Peyer's patch (tissue), 4 donors: ENCODE data around the gene WNT3A. TPM values are rescaled to one million over a fixed set of nuclear protein-coding genes. Genes with fewer than 3 reads are reported as not detected.
A peak's percentile ranks its signal among the peaks of the same experiment; 100 is the strongest.

Source experiments
- DNase-seq, 3 donors: peaks; one replicate each; pipeline ENCODE4 v3.0.0-alpha.2; 2017 to 2019
- H3K27ac ChIP-seq, 4 donors: fragments of 200-600 bp; sonication (generic); one replicate each; pipeline ENCODE4 v1.5.1; 2016 to 2019
- H3K27me3 ChIP-seq, 2 donors: fragments of 200-600 bp; sonication (generic); one replicate each; pipeline ENCODE4 v1.5.1; 2019
- H3K36me3 ChIP-seq, 3 donors: fragments of 200-600 bp; sonication (generic); one replicate each; pipeline ENCODE4 v1.5.1; 2016 to 2019
- H3K4me1 ChIP-seq, 4 donors: fragments of 200-600 bp; sonication (generic); one replicate each; pipeline ENCODE4 v1.5.1; 2016 to 2019
- H3K4me3 ChIP-seq, 4 donors: fragments of 200-600 bp; sonication (generic); 1 replicate in 3 of 4; 2 replicates in 1 of 4; pipeline ENCODE4 v1.5.1; 2016 to 2019; ENCODE audit warnings: mild to moderate bottlenecking in 1 of 4
- H3K9me3 ChIP-seq, 4 donors: fragments of 200-600 bp; sonication (generic); one replicate each; pipeline ENCODE4 v1.5.1; 2016 to 2019; ENCODE audit warnings: mild to moderate bottlenecking in 1 of 4
- CTCF ChIP-seq, 6 experiments: fragments of 450-650 bp in 4 of 6; fragments of 200-600 bp in 2 of 6; sonication (generic) in 1 of 6; IDR thresholded peaks; one replicate each; pipeline ENCODE4 v1.5.1; 2017 to 2019; ENCODE audit warnings: antibody characterized with exemption in 6 of 6, mild to moderate bottlenecking in 3 of 6, moderate library complexity in 1 of 6
- POLR2A ChIP-seq, 2 donors: fragments of 450-650 bp; IDR thresholded peaks; one replicate each; pipeline ENCODE4 v1.5.1; 2017; ENCODE audit warnings: antibody characterized with exemption in 2 of 2, mild to moderate bottlenecking in 2 of 2, moderate library complexity in 2 of 2
- total RNA-seq, 4 donors: library from RNA; depleted of rRNA; stranded (reverse); fragments of >200 nt; gene quantifications; one replicate each; pipeline ENCODE4 v1.1.0, GENCODE V29; 2016

The WNT3A gene
- total RNA-seq, 4 donors from 2014 or later, result not detected

GRCh38 chr1:228083871-228084278 lies 77.1 kb downstream of the WNT3A start:
- H3K4me1 ChIP-seq, result peaks cover 11 to 68% (median 49%) of the 10 kb centered on the region in 4 donors
- no peaks in the 10 kb centered on the region for H3K27me3 ChIP-seq
- no peaks in the 10 kb centered on the region for H3K36me3 ChIP-seq
- no peaks in the 10 kb centered on the region for H3K9me3 ChIP-seq
- no peak for DNase-seq
- peak overlapping the region; percentile 73 to 99 (median 89) for H3K4me3 ChIP-seq
- TF ChIP-seq POLR2A (IDR thresholded peaks at IDR 0.05) (no peak), CTCF (IDR thresholded peaks at IDR 0.05) (no peak)
- H3K27ac ChIP-seq, result peak overlapping the region; percentile 98 to 100 (median 98)

GRCh38 chr1:228084325-228084724 lies 77.5 kb downstream of the WNT3A start:
- peak overlapping the region; percentile 73 to 99 (median 89) for H3K4me3 ChIP-seq
- no peaks in the 10 kb centered on the region for H3K9me3 ChIP-seq
- H3K27me3 ChIP-seq, result no peaks in the 10 kb centered on the region
- TF ChIP-seq POLR2A (IDR thresholded peaks at IDR 0.05) (no peak), CTCF (IDR thresholded peaks at IDR 0.05) (no peak)
- peaks cover 11 to 72% (median 54%) of the 10 kb centered on the region in 4 donors for H3K4me1 ChIP-seq
- no peak for DNase-seq
- no peaks in the 10 kb centered on the region for H3K36me3 ChIP-seq
- H3K27ac ChIP-seq, result peak overlapping the region; percentile 98 to 100 (median 98)

- Histone ChIP-seq H3K27me3 (no peaks in the 10 kb centered on the region), H3K36me3 (no peaks in the 10 kb centered on the region), H3K4me3 (peak overlapping the region in 3 of 4 donors; percentile 73 to 92 (median 86)), H3K27ac (peak overlapping the region; percentile 2 to 99 (median 56)), H3K4me1 (peaks cover 11 to 77% (median 59%) of the 10 kb centered on the region in 4 donors), H3K9me3 (no peaks in the 10 kb centered on the region)
- TF ChIP-seq POLR2A (IDR thresholded peaks at IDR 0.05) (no peak), CTCF (IDR thresholded peaks at IDR 0.05) (no peak)
- DNase-seq, result no peak
Measured at GRCh38 chr1:228084797-228085196, 78.0 kb downstream of the WNT3A start.

GRCh38 chr1:228085287-228085951 lies 78.6 kb downstream of the WNT3A start:
- Histone ChIP-seq H3K9me3 (no peaks in the 10 kb centered on the region), H3K4me3 (peak overlapping the region in 2 of 4 donors; percentile 86 to 92), H3K36me3 (no peaks in the 10 kb centered on the region), H3K27me3 (no peaks in the 10 kb centered on the region), H3K27ac (peak overlapping the region; percentile 2 to 99 (median 56)), H3K4me1 (peaks cover 11 to 82% (median 65%) of the 10 kb centered on the region in 4 donors)
- TF ChIP-seq CTCF (IDR thresholded peaks at IDR 0.05), result peak in 1 of 6 experiments; percentile 3
- peak in 1 of 2 donors; percentile 28 for TF ChIP-seq POLR2A (IDR thresholded peaks at IDR 0.05)
- peak in 2 of 3 donors; percentile 67 to 70 for DNase-seq

- peak in 1 of 3 donors; percentile 43 for DNase-seq
- TF ChIP-seq POLR2A (IDR thresholded peaks at IDR 0.05) (no peak), CTCF (IDR thresholded peaks at IDR 0.05) (no peak)
Measured at GRCh38 chr1:228087771-228088251, 81.0 kb downstream of the WNT3A start.

More at GRCh38 chr1:228087771-228088251, 81.0 kb downstream of the WNT3A start:
- Histone ChIP-seq H3K36me3 (peaks cover 0 to 5% (median 0%) of the 10 kb centered on the region in 3 donors), H3K9me3 (no peaks in the 10 kb centered on the region), H3K27ac (peak overlapping the region in 3 of 4 donors; percentile 4 to 23 (median 8)), H3K27me3 (no peaks in the 10 kb centered on the region), H3K4me1 (peaks cover 11 to 87% (median 62%) of the 10 kb centered on the region in 4 donors), H3K4me3 (peak overlapping the region in 1 of 4 donors; percentile 8)
